KG1 (cell line): ENCODE results near the gene BATF2.
"Not testable (repeated sequence)": the region's sequence is repeated elsewhere in the genome, so short reads cannot be mapped to it uniquely, and the experiment has no call there.

Source experiments
- DNase-seq: peaks from one replicate; lab custom pipeline; 2025; lab: John Stamatoyannopoulos, UW

Gene BATF2

GRCh38 chr11:64996710-64997380, at the start of gene BATF2:
TSS of gene BATF2 (minus strand) at chr11:64996971. CDS start at chr11:64996914, 57 bp downstream.
- DNase-seq, result no peak

- DNase-seq, result no peak
Observed at GRCh38 chr11:65045728-65046127, 49.0 kb upstream of the BATF2 start.

- DNase-seq, result no peak
Observed at GRCh38 chr11:65045061-65045460, 48.3 kb upstream of the BATF2 start.

GRCh38 chr11:65043881-65044501, 47.2 kb upstream of the BATF2 start:
- no peak for DNase-seq

- no peak for DNase-seq
Observed at GRCh38 chr11:65042891-65043290, 46.1 kb upstream of the BATF2 start.

- peak; percentile 99 for DNase-seq
Observed at GRCh38 chr11:65040847-65041622, 44.3 kb upstream of the BATF2 start, which contains the start of gene SAC3D1. TSS of gene SAC3D1 (plus strand) at chr11:65041210. CDS start at chr11:65041293, 83 bp downstream.

- DNase-seq, result no peak
Observed at GRCh38 chr11:65040520-65040846, 43.7 kb upstream of the BATF2 start.

- DNase-seq, result no peak
Observed at GRCh38 chr11:65036931-65037330, 40.2 kb upstream of the BATF2 start.

GRCh38 chr11:65035579-65035978, 38.8 kb upstream of the BATF2 start:
- no peak for DNase-seq

- no peak for DNase-seq
Observed at GRCh38 chr11:65034423-65034822, 37.7 kb upstream of the BATF2 start.

- DNase-seq, result no peak
Observed at GRCh38 chr11:65032216-65032615, 35.4 kb upstream of the BATF2 start.

- peak; percentile 99 for DNase-seq
Observed at GRCh38 chr11:65027213-65028067, 30.7 kb upstream of the BATF2 start, which contains the start of gene SNX15. TSS of gene SNX15 (plus strand) at chr11:65027439. CDS start at chr11:65027538, 99 bp downstream.

- DNase-seq, result no peak
Observed at GRCh38 chr11:65026810-65027209, 30.0 kb upstream of the BATF2 start.

- not testable (repeated sequence) for DNase-seq
Observed at GRCh38 chr11:65023502-65023901, 26.7 kb upstream of the BATF2 start.

- DNase-seq, result no peak
Observed at GRCh38 chr11:65021509-65021908, 24.7 kb upstream of the BATF2 start.

- no peak for DNase-seq
Observed at GRCh38 chr11:65021003-65021402, 24.2 kb upstream of the BATF2 start.

GRCh38 chr11:65019824-65020223, 23.1 kb upstream of the BATF2 start:
- no peak for DNase-seq

GRCh38 chr11:65017937-65018336, 21.2 kb upstream of the BATF2 start:
- no peak for DNase-seq

GRCh38 chr11:65016705-65017104, 19.9 kb upstream of the BATF2 start:
- DNase-seq, result no peak

GRCh38 chr11:65014726-65015227, 18.0 kb upstream of the BATF2 start:
- DNase-seq, result no peak

- DNase-seq, result peak; percentile 99
Observed at GRCh38 chr11:65013888-65014725, 17.3 kb upstream of the BATF2 start, which contains the start of gene ARL2. TSS of gene ARL2 (plus strand) at chr11:65014160. CDS start at chr11:65014208, 48 bp downstream.
